ENCODE results near the gene TSPAN9.

TSPAN9 gene

DNA sequence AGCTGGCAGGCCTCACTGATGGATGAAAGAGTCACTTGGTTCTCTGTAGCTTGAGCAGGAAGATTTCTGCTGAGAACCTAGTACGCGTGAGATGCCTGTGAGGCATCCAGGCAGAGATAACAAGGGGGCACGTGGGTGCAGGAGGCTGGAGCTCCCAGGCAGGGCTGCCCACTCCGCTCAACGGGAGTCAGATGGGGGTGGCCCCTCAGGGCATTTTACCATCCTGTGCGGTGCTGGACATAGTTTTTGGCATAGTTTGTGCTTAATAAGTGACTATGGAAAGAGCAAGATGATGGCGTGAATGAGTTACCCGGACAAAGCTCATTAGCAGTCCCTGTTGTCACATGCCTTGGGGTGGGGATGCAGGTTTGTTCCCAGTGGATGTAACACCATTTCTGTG, 182.8 kb downstream of the TSPAN9 start:
- H3K4me1 ChIP-seq (ENCODE audit: control insufficient read depth, insufficient read depth, low read length), result no peaks in the 10 kb centered on the region
- H3K27me3 ChIP-seq (ENCODE audit: control insufficient read depth, insufficient read depth, low read length), result no peaks in the 10 kb centered on the region
- H3K9me3 ChIP-seq (ENCODE audit: control insufficient read depth, low read length), result no peaks in the 10 kb centered on the region

GRCh38 chr12:3261782-3262359, 184.7 kb downstream of the TSPAN9 start:
- Histone ChIP-seq H3K4me1 (ENCODE audit: control insufficient read depth, insufficient read depth, low read length) (no peaks in the 10 kb centered on the region), H3K36me3 (ENCODE audit: control insufficient read depth, insufficient read depth, low read length) (no peaks in the 10 kb centered on the region), H3K27me3 (ENCODE audit: control insufficient read depth, insufficient read depth, low read length) (no peaks in the 10 kb centered on the region), H3K9ac (ENCODE audit: low read length) (no peak overlapping the region), H3K4me3 (ENCODE audit: low read length) (no peak overlapping the region), H3K9me3 (ENCODE audit: control insufficient read depth, low read length) (no peaks in the 10 kb centered on the region)

More for the DNA sequence above, 182.8 kb downstream of the TSPAN9 start:
- Histone ChIP-seq H3K9ac (ENCODE audit: low read length) (no peak overlapping the region), H3K4me3 (ENCODE audit: low read length) (no peak overlapping the region), H3K36me3 (ENCODE audit: control insufficient read depth, insufficient read depth, low read length) (no peaks in the 10 kb centered on the region)

DNA sequence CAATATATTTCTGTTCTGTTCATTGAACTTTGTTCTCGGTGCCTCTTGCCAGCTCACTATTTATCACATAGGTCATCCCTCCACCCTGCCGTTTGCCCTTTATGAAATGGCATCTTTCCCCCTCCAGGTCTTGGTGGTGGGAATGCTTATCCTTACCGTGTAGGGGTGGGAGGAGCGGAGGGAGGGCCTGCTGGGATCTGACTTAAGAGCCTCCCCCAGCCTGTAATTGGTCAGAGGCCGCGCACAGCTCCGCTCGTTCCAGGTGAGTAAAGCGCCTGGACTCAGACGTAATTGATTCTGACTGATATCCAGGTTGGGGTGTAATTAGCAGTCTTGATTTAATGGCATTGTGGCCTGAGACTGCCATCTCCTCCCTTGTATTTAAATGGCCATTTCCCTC, 185.3 kb downstream of the TSPAN9 start:
- no peaks in the 10 kb centered on the region for H3K9me3 ChIP-seq (ENCODE audit: control insufficient read depth, low read length)
- no peaks in the 10 kb centered on the region for H3K27me3 ChIP-seq (ENCODE audit: control insufficient read depth, insufficient read depth, low read length)
- no peak overlapping the region for H3K4me3 ChIP-seq (ENCODE audit: low read length)
- H3K9ac ChIP-seq (ENCODE audit: low read length), result no peak overlapping the region
- H3K4me1 ChIP-seq (ENCODE audit: control insufficient read depth, insufficient read depth, low read length), result no peaks in the 10 kb centered on the region
- H3K36me3 ChIP-seq (ENCODE audit: control insufficient read depth, insufficient read depth, low read length), result no peaks in the 10 kb centered on the region

DNA sequence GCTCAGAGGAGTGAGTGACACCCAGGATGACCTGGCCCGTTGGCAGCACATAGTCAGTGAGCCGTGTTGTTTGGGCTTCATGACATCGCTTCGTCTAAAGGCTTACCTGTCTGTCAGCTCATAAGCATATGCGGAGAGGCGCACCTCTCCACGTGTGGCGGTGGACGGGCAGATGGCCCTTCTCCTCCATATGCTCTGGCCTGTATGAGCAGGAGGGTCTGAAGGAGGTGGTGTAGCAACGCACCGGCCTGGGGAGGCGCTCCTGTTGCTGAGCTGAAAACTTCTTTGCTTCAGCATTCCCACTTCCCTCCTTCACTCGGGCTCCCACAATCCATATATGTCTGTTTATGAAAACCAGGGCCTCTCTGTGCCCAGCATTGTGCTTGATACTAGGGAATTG, 186.1 kb downstream of the TSPAN9 start:
- Histone ChIP-seq H3K36me3 (ENCODE audit: control insufficient read depth, insufficient read depth, low read length) (no peaks in the 10 kb centered on the region), H3K4me3 (ENCODE audit: low read length) (no peak overlapping the region), H3K27me3 (ENCODE audit: control insufficient read depth, insufficient read depth, low read length) (no peaks in the 10 kb centered on the region), H3K9me3 (ENCODE audit: control insufficient read depth, low read length) (no peaks in the 10 kb centered on the region), H3K9ac (ENCODE audit: low read length) (no peak overlapping the region), H3K4me1 (ENCODE audit: control insufficient read depth, insufficient read depth, low read length) (no peaks in the 10 kb centered on the region)

GRCh38 chr12:3263939-3264922, 187.1 kb downstream of the TSPAN9 start:
- Histone ChIP-seq H3K4me3 (ENCODE audit: low read length) (no peak overlapping the region), H3K9me3 (ENCODE audit: control insufficient read depth, low read length) (no peaks in the 10 kb centered on the region), H3K4me1 (ENCODE audit: control insufficient read depth, insufficient read depth, low read length) (no peaks in the 10 kb centered on the region), H3K36me3 (ENCODE audit: control insufficient read depth, insufficient read depth, low read length) (no peaks in the 10 kb centered on the region), H3K9ac (ENCODE audit: low read length) (no peak overlapping the region), H3K27me3 (ENCODE audit: control insufficient read depth, insufficient read depth, low read length) (no peaks in the 10 kb centered on the region)

- no peaks in the 10 kb centered on the region for H3K4me1 ChIP-seq (ENCODE audit: control insufficient read depth, insufficient read depth, low read length)
- H3K9me3 ChIP-seq (ENCODE audit: control insufficient read depth, low read length), result no peaks in the 10 kb centered on the region
These were observed 188.2 kb downstream of the TSPAN9 start for GRCh38 chr12:3265406-3265805.

GRCh38 chr12:3266638-3267037, 189.5 kb downstream of the TSPAN9 start:
- no peaks in the 10 kb centered on the region for H3K27me3 ChIP-seq (ENCODE audit: control insufficient read depth, insufficient read depth, low read length)
- H3K4me1 ChIP-seq (ENCODE audit: control insufficient read depth, insufficient read depth, low read length), result no peaks in the 10 kb centered on the region
- H3K9ac ChIP-seq (ENCODE audit: low read length), result no peak overlapping the region
- H3K4me3 ChIP-seq (ENCODE audit: low read length), result no peak overlapping the region
- no peaks in the 10 kb centered on the region for H3K9me3 ChIP-seq (ENCODE audit: control insufficient read depth, low read length)
- no peaks in the 10 kb centered on the region for H3K36me3 ChIP-seq (ENCODE audit: control insufficient read depth, insufficient read depth, low read length)

More at GRCh38 chr12:3265406-3265805, 188.2 kb downstream of the TSPAN9 start:
- H3K27me3 ChIP-seq (ENCODE audit: control insufficient read depth, insufficient read depth, low read length), result no peaks in the 10 kb centered on the region
- no peaks in the 10 kb centered on the region for H3K36me3 ChIP-seq (ENCODE audit: control insufficient read depth, insufficient read depth, low read length)
- no peak overlapping the region for H3K4me3 ChIP-seq (ENCODE audit: low read length)
- H3K9ac ChIP-seq (ENCODE audit: low read length), result no peak overlapping the region

DNA sequence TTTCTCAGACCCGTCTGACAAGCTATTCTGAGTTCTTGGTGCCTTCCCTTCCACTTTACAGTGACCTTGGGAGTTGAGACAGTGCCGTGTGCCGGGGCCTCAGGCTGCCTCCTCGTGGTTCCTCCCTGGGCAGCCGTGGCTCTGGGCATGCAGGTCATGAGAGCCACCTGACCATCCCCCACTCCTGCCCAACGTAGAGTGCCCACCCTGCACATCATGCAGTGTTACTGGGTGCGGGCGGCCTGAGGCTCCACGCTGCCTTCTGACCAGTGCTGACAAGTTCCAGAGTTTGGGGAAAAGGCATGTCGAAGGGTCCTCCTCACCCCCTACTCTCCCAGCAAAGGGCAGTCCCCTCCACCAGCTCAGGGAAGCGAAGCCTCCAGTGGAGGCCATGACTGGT, 190.5 kb downstream of the TSPAN9 start:
- Histone ChIP-seq H3K9me3 (ENCODE audit: control insufficient read depth, low read length) (no peaks in the 10 kb centered on the region), H3K36me3 (ENCODE audit: control insufficient read depth, insufficient read depth, low read length) (no peaks in the 10 kb centered on the region), H3K4me1 (ENCODE audit: control insufficient read depth, insufficient read depth, low read length) (no peaks in the 10 kb centered on the region)

GRCh38 chr12:3269594-3269993, 192.4 kb downstream of the TSPAN9 start:
- H3K36me3 ChIP-seq (ENCODE audit: control insufficient read depth, insufficient read depth, low read length), result no peaks in the 10 kb centered on the region
- no peaks in the 10 kb centered on the region for H3K9me3 ChIP-seq (ENCODE audit: control insufficient read depth, low read length)
- H3K27me3 ChIP-seq (ENCODE audit: control insufficient read depth, insufficient read depth, low read length), result no peaks in the 10 kb centered on the region
- no peak overlapping the region for H3K9ac ChIP-seq (ENCODE audit: low read length)
- no peaks in the 10 kb centered on the region for H3K4me1 ChIP-seq (ENCODE audit: control insufficient read depth, insufficient read depth, low read length)
- no peak overlapping the region for H3K4me3 ChIP-seq (ENCODE audit: low read length)

More for the DNA sequence above, 190.5 kb downstream of the TSPAN9 start:
- Histone ChIP-seq H3K27me3 (ENCODE audit: control insufficient read depth, insufficient read depth, low read length) (no peaks in the 10 kb centered on the region), H3K4me3 (ENCODE audit: low read length) (no peak overlapping the region), H3K9ac (ENCODE audit: low read length) (no peak overlapping the region)

- H3K9me3 ChIP-seq (ENCODE audit: control insufficient read depth, low read length), result no peaks in the 10 kb centered on the region
- no peak overlapping the region for H3K4me3 ChIP-seq (ENCODE audit: low read length)
- H3K9ac ChIP-seq (ENCODE audit: low read length), result no peak overlapping the region
- no peaks in the 10 kb centered on the region for H3K4me1 ChIP-seq (ENCODE audit: control insufficient read depth, insufficient read depth, low read length)
- H3K27me3 ChIP-seq (ENCODE audit: control insufficient read depth, insufficient read depth, low read length), result peaks cover 5% of the 10 kb centered on the region
- H3K36me3 ChIP-seq (ENCODE audit: control insufficient read depth, insufficient read depth, low read length), result no peaks in the 10 kb centered on the region
These were observed 194.0 kb downstream of the TSPAN9 start for GRCh38 chr12:3271146-3271545.

- H3K36me3 ChIP-seq (ENCODE audit: control insufficient read depth, insufficient read depth, low read length), result no peaks in the 10 kb centered on the region
- no peaks in the 10 kb centered on the region for H3K4me1 ChIP-seq (ENCODE audit: control insufficient read depth, insufficient read depth, low read length)
- no peak overlapping the region for H3K9ac ChIP-seq (ENCODE audit: low read length)
These were observed 194.5 kb downstream of the TSPAN9 start for GRCh38 chr12:3271639-3272038.

DNA sequence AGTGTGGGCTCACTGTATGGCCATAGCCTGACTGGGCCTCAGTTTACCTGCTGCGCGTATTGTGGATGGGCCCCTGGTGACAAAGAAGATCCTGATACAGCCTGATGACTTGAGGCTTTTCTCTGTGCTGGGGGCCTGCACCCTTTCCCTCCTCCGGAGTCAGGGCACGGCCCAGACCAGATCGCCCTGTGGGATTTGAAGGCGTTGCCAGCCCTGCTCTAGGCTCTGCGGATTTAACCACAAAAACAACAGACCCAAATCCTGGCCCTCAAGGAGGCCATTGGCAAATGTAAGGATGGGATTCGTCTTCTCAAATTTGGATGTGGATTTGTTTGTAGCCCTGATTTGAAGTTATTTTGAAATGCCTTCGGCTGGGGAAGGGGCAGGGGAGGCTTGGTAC, 195.8 kb downstream of the TSPAN9 start:
- peaks cover 5% of the 10 kb centered on the region for H3K27me3 ChIP-seq (ENCODE audit: control insufficient read depth, insufficient read depth, low read length)
- no peaks in the 10 kb centered on the region for H3K36me3 ChIP-seq (ENCODE audit: control insufficient read depth, insufficient read depth, low read length)
- no peaks in the 10 kb centered on the region for H3K4me1 ChIP-seq (ENCODE audit: control insufficient read depth, insufficient read depth, low read length)
- H3K9ac ChIP-seq (ENCODE audit: low read length), result no peak overlapping the region
- H3K9me3 ChIP-seq (ENCODE audit: control insufficient read depth, low read length), result no peaks in the 10 kb centered on the region
- H3K4me3 ChIP-seq (ENCODE audit: low read length), result no peak overlapping the region

More at GRCh38 chr12:3271639-3272038, 194.5 kb downstream of the TSPAN9 start:
- Histone ChIP-seq H3K4me3 (ENCODE audit: low read length) (no peak overlapping the region), H3K27me3 (ENCODE audit: control insufficient read depth, insufficient read depth, low read length) (peaks cover 5% of the 10 kb centered on the region), H3K9me3 (ENCODE audit: control insufficient read depth, low read length) (no peaks in the 10 kb centered on the region)

Measured in mucosa of stomach (tissue), 1 donor.